HG03442 (cell line): ENCODE measurements around the gene MOB3A.

ENCODE experiments used
- ATAC-seq: cut with Tn5 transposase; IDR thresholded peaks from one replicate; pipeline ENCODE4 v1.9.1; 2021; ENCODE audit warnings: mild to moderate bottlenecking, moderate library complexity; ENCODE audit not compliant: unreplicated experiment

Gene MOB3A

DNA sequence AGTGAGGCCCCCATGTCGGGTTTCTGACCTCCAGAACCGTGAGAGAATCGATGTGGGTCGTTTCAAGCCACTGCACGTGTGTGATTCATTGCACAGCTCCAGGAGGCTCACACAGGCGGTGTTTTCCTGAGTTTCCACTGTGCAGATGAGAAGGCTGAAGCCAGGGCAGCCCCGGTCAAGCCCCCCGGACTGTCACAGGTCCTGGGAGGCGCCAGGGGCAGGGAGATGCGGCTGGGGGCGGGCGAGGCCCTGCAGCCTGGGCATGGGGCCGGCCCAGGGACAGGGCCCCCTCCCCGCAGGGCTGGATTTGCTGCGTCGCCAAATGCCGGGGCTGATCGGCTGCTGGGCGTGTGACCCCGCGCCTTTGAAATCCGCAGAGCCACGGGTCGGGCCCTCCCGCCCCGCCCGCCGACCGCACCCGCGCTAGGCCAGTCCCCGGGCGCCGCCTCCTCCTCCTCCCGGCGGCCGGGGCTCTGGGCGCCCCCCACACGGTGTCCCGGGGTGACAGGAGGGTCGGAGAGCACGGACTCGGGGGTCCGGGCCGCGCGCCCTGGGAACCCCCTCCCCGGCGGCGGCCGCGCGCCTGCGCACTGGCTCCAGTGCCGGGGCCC, 35.1 kb downstream of the MOB3A start:
- ATAC-seq = peak; percentile 21

DNA sequence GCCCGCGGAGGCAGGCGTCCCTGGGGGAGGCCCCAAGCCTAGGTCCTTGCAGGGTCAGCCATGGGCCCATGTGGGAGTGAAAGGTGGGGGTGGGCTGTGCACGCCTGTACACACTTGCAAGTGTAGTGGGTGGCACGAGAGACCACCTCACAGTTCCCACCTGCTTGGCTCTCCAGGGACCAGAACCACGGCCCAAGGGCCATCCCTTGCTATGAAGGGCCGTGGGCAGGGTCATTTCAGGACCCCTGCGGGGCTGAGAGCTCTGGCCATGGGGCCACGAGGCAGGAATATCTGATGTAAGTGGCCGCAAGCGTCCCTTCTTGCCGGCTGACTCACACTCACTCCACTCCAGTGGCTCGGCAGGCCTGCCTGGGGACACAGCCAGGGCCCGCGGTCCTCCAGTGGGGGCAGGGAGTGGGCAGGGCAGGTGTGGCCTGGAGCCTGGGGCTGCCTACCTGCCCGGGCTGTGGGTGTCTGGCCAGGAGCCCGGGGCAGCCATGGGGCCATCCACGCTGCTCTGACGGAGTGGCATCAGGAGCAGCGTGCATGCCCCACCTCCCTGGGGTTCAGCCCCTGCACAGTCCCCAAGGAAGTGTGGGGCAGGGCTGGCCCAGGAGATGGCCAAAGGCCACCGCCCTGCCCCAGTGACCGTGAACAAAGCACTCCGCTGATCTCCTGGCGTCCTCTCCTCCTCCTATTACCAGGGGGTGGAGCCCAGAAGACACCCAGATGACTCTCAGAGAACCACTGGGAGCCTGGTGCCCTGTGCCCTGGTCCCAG, 36.5 kb downstream of the MOB3A start:
- ATAC-seq = no peak

- ATAC-seq = no peak
Observed at GRCh38 chr19:2058570-2059421, 37.3 kb downstream of the MOB3A start.

- no peak for ATAC-seq
Observed at GRCh38 chr19:2057484-2058469, 38.3 kb downstream of the MOB3A start.

DNA sequence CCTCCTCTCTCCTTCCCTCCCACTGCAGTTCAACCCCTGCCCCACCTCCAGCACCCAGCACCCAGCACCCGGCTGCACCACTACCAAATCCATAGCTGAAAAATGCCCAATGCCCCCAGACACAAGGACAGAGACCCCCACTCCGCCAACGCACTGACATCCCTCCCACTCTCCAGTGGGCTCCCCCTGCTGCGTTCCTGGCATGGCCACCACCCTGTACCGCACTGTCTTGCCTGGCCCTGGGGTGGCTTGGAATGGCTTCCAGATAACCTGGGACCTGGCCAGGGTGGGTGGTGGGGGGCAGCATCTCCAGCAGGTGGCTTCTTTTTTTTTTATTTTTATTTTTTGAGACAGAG, 39.3 kb downstream of the MOB3A start:
- no peak for ATAC-seq

GRCh38 chr19:2055931-2056836, 39.9 kb downstream of the MOB3A start:
- no peak for ATAC-seq

- ATAC-seq = no peak
Observed at GRCh38 chr19:2054763-2055162, 41.4 kb downstream of the MOB3A start.

DNA sequence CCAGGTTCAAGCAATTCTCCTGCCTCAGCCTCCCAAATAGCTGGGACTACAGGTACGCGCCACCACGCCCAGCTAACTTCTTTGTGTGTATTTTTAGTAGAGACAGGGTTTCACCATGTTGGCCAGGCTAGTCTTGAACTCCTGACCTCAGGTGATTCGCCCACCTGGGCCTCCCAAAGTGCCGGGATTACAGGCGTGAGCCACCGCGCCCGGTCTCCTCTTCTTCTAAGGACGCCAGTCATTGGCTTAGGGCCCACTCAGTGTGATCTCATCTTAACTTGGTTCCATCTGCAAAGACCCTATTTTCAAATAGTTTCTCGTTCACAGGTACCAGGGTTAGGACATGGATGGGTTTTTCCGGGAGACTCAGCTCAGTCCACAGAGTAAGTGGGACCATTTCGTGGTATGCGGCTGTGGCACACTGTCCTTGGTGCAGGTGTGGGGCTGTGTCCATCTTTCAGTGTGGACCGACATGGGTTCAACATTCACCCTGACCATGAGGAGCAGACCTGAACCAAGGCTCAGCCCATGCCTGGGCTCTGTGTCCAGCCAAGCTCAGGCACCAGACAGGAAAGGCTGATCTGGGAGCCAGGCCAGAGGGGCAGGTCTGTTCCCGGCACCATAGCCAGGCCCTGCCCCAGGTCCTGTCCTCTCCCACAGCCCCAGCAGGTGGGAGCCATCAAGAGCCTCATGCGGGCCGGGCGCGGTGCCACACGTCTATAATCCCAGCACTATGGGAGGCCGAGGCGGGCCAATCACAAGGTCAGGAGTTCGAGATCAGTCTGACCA, 42.3 kb downstream of the MOB3A start:
- ATAC-seq = no peak

GRCh38 chr19:2051773-2052704, 44.1 kb downstream of the MOB3A start:
- no peak for ATAC-seq

DNA sequence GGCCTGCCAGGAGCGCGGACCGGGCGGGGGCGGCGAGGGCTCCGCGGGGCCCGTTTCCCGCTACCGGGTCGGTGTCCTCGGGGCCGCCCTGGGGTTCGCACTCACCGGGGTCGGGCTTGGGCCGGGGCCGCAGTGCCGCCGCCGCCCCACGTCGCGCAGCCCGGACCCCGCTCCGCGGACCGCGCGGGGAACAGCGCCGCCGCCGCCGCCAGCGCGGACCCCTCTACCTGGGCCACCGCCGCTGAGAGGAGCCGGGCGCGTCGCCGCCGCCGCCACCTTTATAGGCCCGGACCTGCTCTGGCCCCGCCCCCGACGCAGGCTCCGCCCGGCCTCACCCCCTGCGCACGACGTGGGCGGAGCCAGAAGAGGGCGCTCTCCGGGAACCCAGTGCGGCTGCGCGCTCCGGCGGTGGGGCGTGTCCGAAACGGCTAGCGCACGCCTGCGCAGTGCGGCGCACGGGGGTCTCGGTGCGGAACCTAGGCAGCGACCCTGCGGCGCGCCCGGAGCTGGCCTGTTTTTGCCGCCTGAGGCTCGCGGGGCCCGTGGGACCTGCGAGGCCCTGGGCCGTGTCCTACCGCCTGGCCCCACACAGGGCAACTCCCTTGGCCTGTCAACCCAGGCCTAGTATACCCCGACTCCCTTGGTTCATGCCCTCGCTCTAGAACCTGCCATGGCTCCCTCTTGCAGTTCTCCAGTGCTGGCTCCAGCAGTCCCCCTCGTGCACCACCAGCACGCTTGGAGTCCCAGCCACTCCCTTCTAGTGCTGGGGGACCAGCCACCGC, 44.9 kb downstream of the MOB3A start, which contains the start of gene MKNK2:
TSS of gene MKNK2 (minus strand) at position 254 of the 782 bp plus-strand sequence. CDS start 393 bp downstream, outside the sequence.
- peak; percentile 52 for ATAC-seq

GRCh38 chr19:2050349-2050990, 45.7 kb downstream of the MOB3A start:
- ATAC-seq = no peak

DNA sequence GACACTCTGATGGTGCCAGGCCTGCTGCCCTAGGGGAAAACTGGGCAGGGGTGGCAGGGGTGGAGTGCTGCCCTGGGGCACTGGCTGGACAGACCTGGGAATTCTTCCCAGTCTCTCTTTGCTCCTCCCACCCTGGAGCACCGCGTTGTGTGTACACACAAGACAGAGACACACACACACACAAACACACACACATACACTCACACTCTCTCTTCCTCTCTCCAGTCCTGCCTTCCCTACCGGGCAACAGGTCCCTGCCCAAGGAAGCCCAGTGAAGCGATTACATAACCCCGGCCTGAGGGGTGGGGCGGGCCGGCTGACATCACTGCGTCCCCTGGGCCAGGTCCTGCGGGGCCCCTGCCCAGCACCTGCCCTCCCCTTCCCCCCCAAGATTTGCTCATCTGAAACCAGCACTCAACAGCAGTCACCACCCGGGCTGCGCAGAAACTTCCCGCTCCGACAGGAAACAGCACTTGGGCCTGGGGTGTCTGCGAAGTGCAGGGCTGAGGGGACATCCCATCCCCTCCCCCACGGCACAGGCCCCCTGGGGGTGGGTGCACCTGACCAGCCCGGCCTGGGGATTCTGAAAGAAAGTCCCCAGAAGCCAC, 46.3 kb downstream of the MOB3A start:
- no peak for ATAC-seq

DNA sequence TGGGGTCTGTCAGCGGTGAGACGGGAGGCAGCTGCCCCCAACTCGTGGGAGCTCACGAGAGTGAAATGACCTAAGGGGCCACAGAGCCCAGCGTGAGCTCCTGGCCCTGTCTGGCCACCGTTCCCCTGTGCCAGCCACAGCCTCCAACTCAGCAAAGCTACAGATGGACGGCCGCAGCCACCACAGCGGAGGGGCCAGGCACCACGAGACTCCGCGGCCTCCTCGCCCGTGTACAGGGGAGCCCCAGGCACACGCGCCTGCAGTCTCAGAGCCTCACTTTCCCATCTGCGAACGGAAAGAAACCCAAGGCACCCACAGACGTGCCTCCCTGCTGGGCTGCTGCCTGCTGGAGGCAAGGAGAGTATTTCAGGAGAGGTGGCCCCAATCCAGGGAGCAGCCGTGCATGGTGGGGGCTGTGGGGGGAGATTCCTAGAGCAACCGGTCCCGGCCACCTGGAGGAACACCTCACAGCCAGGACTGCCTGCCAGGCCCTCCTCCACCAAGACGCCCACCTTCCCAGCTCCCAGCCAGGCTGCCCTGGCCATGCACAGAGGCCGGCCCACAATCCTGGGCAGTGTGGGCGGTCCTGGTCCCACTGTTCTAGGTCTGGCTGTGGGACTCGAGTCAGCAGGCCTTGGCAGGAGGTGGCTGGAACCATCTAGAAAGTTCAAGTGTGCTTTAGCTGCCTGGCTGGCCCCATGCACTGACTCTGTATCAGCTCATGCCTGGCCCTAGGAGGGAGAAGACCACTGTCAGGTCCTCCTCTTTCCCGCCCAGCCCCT, 47.0 kb downstream of the MOB3A start:
- ATAC-seq = no peak

GRCh38 chr19:2048104-2048958, 47.8 kb downstream of the MOB3A start:
- no peak for ATAC-seq
